LoVo (cell line): ENCODE results near the gene BRPF3.

ENCODE experiments used
- DNase-seq: peaks from one replicate; pipeline ENCODE4 v3.0.0-alpha.2; 2016; ENCODE audit warnings: low spot score

Gene BRPF3

GRCh38 chr6:36269834-36270705, 73.5 kb downstream of the BRPF3 start, which contains the start of gene PNPLA1:
TSS of gene PNPLA1 (plus strand) at chr6:36270060. CDS start at chr6:36270460, 400 bp downstream.
- no peak for DNase-seq

- no peak for DNase-seq
These were observed 75.7 kb downstream of the BRPF3 start for GRCh38 chr6:36272234-36272633.

GRCh38 chr6:36273067-36273466, 76.5 kb downstream of the BRPF3 start:
- DNase-seq = no peak

GRCh38 chr6:36273802-36274514, 77.4 kb downstream of the BRPF3 start:
- DNase-seq = no peak

- no peak for DNase-seq
These were observed 80.3 kb downstream of the BRPF3 start for GRCh38 chr6:36276581-36277536.

- DNase-seq = no peak
These were observed 81.5 kb downstream of the BRPF3 start for GRCh38 chr6:36277946-36278470.

GRCh38 chr6:36280467-36280866, 83.9 kb downstream of the BRPF3 start:
- DNase-seq = no peak

GRCh38 chr6:36280983-36281382, 84.4 kb downstream of the BRPF3 start:
- no peak for DNase-seq
